Large intestine (tissue), 12 donors: Measurements from ENCODE around the gene TTC9B. TPM values are rescaled to one million over a fixed set of nuclear protein-coding genes. Genes with fewer than 3 reads are reported as not detected.

Experiments
- DNase-seq, 2 donors: peaks; one replicate each; pipeline versions ENCODE4 v3.0.0 to v3.0.0-alpha.2; 2013
- H3K27ac ChIP-seq: one replicate; pipeline ENCODE4 v1.5.1; 2013; ENCODE audit warnings: low read length
- H3K27me3 ChIP-seq: 2 replicates; pipeline ENCODE4 v1.6.1; 2013; ENCODE audit warnings: low read length; ENCODE audit not compliant: control insufficient read depth, insufficient read depth
- H3K36me3 ChIP-seq: 2 replicates; pipeline ENCODE4 v1.6.1; 2013; ENCODE audit warnings: low read length; ENCODE audit not compliant: control insufficient read depth, insufficient read depth
- H3K4me1 ChIP-seq: one replicate; pipeline ENCODE4 v1.6.1; 2013; ENCODE audit warnings: low read length; ENCODE audit not compliant: control insufficient read depth, insufficient read depth
- H3K4me3 ChIP-seq: one replicate; pipeline ENCODE4 v1.5.1; 2013; ENCODE audit warnings: low read length
- H3K9me3 ChIP-seq: one replicate; pipeline ENCODE4 v1.6.1; 2013; ENCODE audit warnings: mild to moderate bottlenecking, low read depth, low read length, moderate library complexity; ENCODE audit not compliant: control insufficient read depth
- WGBS: methylation state at CpG from one replicate; pipeline ENCODE4 v1.1.5; 2013; ENCODE audit warnings: low lambda C conversion rate; ENCODE audit not compliant: insufficient coverage; 5-methylcytosine and 5-hydroxymethylcytosine counted together
- long read RNA-seq, 11 donors: transcript quantifications; one replicate each; lab custom pipeline, GENCODE V29; 2026
- polyA plus RNA-seq: library from polyadenylated mRNA; unstranded; fragments of 120-200 nt; gene quantifications from one replicate; pipeline ENCODE4 v1.2.1, GENCODE V29; 2013

Gene TTC9B
- 3.1 TPM for polyA plus RNA-seq
- long read RNA-seq, donor 1, partial matches to known transcripts = 0 of 2 reads
- long read RNA-seq, donor 1, other reads (novel, unspliced or antisense) = 0 of 2 reads
- long read RNA-seq, donor 2, partial matches to known transcripts = 0 of 4 reads
- long read RNA-seq, donor 2, other reads (novel, unspliced or antisense) = 0 of 4 reads
- long read RNA-seq, donor 3, partial matches to known transcripts = 0 of 1 reads
- long read RNA-seq, donor 3, other reads (novel, unspliced or antisense) = 0 of 1 reads
- long read RNA-seq, donor 4 = 0 reads
- long read RNA-seq, donor 5, partial matches to known transcripts = 0 of 3 reads
- long read RNA-seq, donor 5, other reads (novel, unspliced or antisense) = 0 of 3 reads
- long read RNA-seq, donor 6, partial matches to known transcripts = 0 of 3 reads
- long read RNA-seq, donor 6, other reads (novel, unspliced or antisense) = 0 of 3 reads
- long read RNA-seq, donor 7, partial matches to known transcripts = 0 of 5 reads
- long read RNA-seq, donor 7, other reads (novel, unspliced or antisense) = 0 of 5 reads
- long read RNA-seq, donor 8, transcript TTC9B-201 (3 exons, 843 nt) = major isoform, 6 of 7 reads
- long read RNA-seq, donor 8, partial matches to known transcripts = 0 of 7 reads
- long read RNA-seq, donor 8, other reads (novel, unspliced or antisense) = 0 of 7 reads
- long read RNA-seq, donor 9, partial matches to known transcripts = 0 of 7 reads
- long read RNA-seq, donor 9, other reads (novel, unspliced or antisense) = 0 of 7 reads
- long read RNA-seq, donor 10, partial matches to known transcripts = 0 of 3 reads
- long read RNA-seq, donor 10, other reads (novel, unspliced or antisense) = 0 of 3 reads
- long read RNA-seq, donor 11, partial matches to known transcripts = 0 of 3 reads
- long read RNA-seq, donor 11, other reads (novel, unspliced or antisense) = 0 of 3 reads

DNA sequence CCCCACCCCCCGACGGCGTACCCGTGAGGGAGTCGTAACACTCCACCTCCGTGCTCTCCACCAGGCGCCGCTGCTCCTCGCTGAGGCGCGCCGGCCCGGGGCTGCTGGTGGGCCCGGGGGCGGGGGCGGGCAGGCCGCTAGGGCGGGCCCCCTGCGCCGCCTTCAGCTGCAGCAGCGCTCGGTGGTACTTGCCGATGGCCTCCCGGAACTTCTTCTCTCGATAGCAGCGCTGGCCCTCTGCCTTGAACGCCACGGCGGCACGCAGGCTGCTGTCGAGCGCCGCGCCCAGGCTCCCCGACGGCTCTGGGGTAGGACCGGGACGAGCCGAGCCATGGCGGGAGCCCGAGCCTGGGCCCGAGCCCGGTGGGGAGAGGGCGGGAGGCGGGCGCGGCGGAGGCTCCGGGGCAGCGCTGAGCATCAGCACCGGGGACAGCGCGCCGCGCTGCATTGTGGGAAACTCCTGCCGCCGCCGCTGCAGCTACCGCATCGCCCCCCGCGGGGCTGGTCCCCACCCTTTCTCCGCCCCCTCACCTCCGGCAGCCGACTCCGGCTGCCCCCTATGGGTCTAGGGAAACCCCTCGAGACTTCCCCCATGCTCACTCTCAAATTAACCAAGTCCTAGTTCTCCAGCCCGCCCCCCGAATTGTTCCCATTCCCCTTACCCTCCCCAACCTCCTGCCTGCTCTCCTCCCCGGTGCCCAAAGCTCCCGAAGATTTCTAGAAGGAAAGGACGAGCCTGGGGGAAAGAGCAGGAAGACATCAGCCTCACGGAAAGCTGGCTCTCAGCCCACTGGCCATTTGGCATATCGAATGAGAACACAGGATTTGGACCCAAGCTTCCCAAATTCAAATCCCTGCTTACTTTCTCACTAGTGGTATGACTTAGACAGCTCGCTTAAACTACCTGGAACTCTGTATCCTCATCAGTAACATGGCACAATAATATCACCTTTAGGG lies at the start of gene TTC9B:
TTC9B (minus strand) TSS at position 451 of the 957 bp plus-strand sequence; CDS start at position 448, 3 bp downstream.
- Histone ChIP-seq H3K4me1 (peaks cover 18% of the 10 kb centered on the region), H3K9me3 (peaks cover 13% of the 10 kb centered on the region), H3K4me3 (peak within 1 kb of the TSS; percentile 30), H3K27me3 (peaks cover 50% of the 10 kb centered on the region), H3K27ac (no peak within 1 kb of the TSS), H3K36me3 (no peaks in the 10 kb centered on the region)
- peak; percentile 27 to 28 for DNase-seq
- no CpG with 5 or more reads among the region's 75 CpGs for WGBS

DNA sequence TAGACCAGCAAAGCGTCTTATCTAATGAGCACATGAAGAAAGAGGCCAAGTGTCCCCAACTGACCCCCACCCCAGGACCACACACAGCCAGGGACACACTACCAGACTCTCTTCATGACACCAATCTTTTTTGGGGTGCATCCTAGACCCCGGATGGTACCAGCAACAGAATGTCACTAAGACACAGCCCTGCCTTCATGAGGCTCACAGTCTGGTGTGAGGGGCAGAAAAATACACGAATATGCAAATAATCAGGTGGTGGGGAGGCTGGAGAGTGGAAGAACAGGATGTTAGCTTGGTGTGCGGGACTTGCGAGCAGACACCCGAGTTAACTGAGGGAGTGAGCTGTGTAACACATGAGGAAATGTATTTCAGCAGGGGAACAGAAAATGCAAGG lies 49.4 kb upstream of the TTC9B start:
- Histone ChIP-seq H3K4me1 (no peaks in the 10 kb centered on the region), H3K9me3 (no peaks in the 10 kb centered on the region), H3K4me3 (no peak overlapping the region), H3K27me3 (no peaks in the 10 kb centered on the region), H3K36me3 (peaks cover 46% of the 10 kb centered on the region), H3K27ac (no peak overlapping the region)
- WGBS = no CpG with 5 or more reads among the region's 6 CpGs
- DNase-seq = no peak

DNA sequence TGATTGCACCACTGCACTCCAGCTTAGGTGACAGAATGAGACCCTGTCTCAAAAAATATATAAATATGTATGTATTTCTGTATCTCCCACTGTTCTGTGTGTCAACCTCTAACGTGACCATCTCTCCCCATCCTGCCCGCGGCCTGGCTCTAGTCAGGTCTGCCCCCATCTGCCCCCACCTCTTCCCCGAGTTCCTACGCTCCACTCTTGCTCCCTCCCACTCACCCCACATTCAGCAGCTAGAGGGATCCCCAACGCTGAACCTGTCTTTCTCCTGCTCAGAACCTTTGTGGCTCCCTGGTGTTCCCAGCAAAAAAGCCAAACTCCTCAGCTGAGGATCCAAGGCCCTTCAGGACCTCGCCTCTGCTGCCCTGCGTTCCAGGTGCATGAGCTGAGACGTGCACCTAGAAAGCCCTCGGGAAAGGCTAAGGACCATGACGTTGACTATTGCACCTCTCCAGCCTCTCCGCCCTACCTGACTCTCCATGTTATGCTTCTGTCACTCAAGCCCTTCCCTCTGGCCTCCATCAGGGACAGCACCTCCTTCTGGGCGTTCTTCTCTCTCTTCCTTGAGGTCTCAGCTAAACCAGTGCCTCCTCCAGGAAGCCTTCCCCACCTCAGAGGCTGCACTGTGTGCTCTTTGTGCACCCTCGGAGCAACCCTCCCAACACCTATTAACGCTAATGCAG lies 48.9 kb upstream of the TTC9B start:
- Histone ChIP-seq H3K9me3 (no peaks in the 10 kb centered on the region), H3K4me3 (no peak overlapping the region), H3K4me1 (no peaks in the 10 kb centered on the region), H3K27ac (no peak overlapping the region), H3K27me3 (no peaks in the 10 kb centered on the region), H3K36me3 (peaks cover 45% of the 10 kb centered on the region)
- DNase-seq = no peak
- no CpG with 5 or more reads among the region's 15 CpGs for WGBS

DNA sequence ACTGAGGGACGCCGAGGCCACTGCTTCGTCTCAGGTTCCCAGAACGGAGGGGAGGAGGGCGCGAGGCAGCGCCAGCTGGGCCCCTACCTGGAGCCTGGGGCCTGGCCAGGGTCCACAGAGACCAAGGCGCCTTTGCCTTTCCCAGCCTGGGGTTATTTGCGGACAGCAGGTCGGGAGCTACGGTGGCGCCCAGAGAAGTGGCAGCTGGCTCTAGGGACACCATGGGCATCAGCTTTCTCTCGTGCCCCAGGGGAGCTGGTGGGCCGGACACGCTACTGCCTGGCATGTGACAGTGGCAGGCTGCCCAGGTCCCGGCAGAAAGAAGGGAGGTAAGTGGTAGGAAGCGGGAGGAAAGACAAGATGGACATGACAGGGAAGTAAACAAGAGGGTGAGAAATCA lies 47.9 kb upstream of the TTC9B start:
- DNase-seq = no peak
- H3K36me3 ChIP-seq = peaks cover 44% of the 10 kb centered on the region
- H3K4me3 ChIP-seq = no peak overlapping the region
- no peaks in the 10 kb centered on the region for H3K4me1 ChIP-seq
- no peaks in the 10 kb centered on the region for H3K27me3 ChIP-seq
- no peaks in the 10 kb centered on the region for H3K9me3 ChIP-seq
- no CpG with 5 or more reads among the region's 17 CpGs for WGBS
- no peak overlapping the region for H3K27ac ChIP-seq

DNA sequence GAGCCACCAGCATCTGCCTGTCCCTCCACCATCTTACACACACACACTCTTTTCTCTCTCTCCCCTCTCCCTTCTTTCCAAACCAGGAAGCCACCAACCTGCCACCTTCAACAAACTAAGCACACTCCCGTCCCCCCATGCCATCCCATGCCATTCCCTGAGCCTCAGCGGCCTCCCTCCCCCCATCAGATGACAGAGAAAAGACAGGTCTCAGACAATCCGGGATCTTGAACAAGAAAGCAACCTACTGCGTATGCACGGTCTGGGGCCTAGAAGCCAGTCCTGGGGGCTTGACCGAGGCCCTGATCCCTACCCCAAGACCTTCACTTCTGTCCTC lies 47.5 kb upstream of the TTC9B start:
- H3K4me1 ChIP-seq = no peaks in the 10 kb centered on the region
- no peak for DNase-seq
- no CpG with 5 or more reads among the region's 6 CpGs for WGBS
- H3K4me3 ChIP-seq = no peak overlapping the region
- H3K27ac ChIP-seq = no peak overlapping the region
- no peaks in the 10 kb centered on the region for H3K9me3 ChIP-seq
- H3K27me3 ChIP-seq = no peaks in the 10 kb centered on the region
- H3K36me3 ChIP-seq = peaks cover 44% of the 10 kb centered on the region

DNA sequence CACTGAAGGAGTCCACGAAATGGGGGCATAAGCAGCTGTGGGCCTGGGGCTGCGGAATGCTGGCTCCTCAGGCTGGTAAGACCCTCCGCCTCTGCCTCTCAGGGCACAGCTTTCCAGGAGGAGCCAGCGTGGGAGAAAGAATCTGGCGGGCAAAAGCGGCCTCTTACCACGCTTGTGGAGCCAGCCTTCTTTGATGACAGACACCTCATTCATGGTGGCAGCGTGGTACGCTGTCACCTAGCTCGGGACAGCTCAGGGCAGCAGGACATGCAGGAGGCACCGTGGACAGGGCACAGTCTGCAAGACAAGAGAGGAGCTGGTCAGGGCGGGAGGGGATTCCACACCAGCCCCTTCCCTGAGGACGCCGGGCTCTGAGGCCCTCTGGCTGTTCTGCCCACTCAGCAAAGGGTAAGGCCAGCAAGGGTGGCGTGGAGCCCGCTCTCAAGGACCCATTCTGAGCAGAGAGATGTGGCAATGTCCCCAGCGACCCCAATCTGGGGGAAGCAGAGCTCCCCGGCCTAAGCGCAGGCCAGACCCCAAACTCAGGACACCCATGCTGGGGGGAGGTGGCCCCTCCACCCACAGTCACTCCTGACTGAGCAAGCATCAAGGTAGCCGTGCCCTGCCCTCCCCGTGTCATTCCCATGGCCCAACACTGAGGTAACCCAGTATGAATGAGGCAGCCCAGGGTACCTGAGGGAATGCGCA lies 47.0 kb upstream of the TTC9B start:
- H3K9me3 ChIP-seq = no peaks in the 10 kb centered on the region
- H3K4me1 ChIP-seq = no peaks in the 10 kb centered on the region
- H3K27ac ChIP-seq = no peak overlapping the region
- no CpG with 5 or more reads among the region's 22 CpGs for WGBS
- no peak overlapping the region for H3K4me3 ChIP-seq
- H3K36me3 ChIP-seq = peaks cover 40% of the 10 kb centered on the region
- DNase-seq = no peak
- no peaks in the 10 kb centered on the region for H3K27me3 ChIP-seq

DNA sequence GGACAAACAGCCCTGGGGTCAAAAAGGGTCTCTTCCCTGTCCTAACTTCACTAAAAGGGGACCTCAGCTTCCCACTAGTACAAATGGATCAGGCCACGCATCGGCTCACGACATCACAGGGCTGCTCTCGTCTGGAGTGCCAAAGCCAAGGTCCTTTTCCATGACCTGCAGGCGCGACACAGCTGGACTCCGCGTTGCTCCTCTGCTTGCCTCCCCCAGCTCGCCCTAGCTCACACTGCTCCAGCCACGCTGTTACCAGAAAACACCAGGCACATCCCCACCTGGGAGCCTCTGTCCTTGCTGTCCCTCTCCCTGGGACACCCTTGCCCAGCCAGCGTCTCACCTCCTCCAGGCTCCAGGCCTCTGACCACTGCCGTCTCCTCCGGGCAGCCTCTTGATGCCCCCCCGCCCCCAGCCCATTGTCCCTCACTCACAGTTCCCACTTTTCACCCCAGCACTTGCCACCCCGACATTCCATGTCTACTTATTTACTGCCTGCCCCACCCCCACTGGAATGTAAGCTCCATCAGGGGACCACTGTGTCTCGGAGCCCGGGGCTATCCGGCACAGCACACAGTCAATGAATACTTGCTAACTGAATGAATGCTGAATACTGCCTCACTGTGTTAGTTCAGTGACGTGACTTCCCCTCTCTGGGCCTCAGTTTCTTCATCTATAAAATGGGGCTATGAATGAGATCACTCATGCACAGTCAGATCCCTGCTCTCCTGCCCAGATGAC lies 46.3 kb upstream of the TTC9B start:
- H3K27me3 ChIP-seq = no peaks in the 10 kb centered on the region
- no peaks in the 10 kb centered on the region for H3K9me3 ChIP-seq
- peaks cover 40% of the 10 kb centered on the region for H3K36me3 ChIP-seq
- H3K27ac ChIP-seq = no peak overlapping the region
- DNase-seq = no peak
- no CpG with 5 or more reads among the region's 19 CpGs for WGBS
- H3K4me1 ChIP-seq = no peaks in the 10 kb centered on the region
- H3K4me3 ChIP-seq = no peak overlapping the region

DNA sequence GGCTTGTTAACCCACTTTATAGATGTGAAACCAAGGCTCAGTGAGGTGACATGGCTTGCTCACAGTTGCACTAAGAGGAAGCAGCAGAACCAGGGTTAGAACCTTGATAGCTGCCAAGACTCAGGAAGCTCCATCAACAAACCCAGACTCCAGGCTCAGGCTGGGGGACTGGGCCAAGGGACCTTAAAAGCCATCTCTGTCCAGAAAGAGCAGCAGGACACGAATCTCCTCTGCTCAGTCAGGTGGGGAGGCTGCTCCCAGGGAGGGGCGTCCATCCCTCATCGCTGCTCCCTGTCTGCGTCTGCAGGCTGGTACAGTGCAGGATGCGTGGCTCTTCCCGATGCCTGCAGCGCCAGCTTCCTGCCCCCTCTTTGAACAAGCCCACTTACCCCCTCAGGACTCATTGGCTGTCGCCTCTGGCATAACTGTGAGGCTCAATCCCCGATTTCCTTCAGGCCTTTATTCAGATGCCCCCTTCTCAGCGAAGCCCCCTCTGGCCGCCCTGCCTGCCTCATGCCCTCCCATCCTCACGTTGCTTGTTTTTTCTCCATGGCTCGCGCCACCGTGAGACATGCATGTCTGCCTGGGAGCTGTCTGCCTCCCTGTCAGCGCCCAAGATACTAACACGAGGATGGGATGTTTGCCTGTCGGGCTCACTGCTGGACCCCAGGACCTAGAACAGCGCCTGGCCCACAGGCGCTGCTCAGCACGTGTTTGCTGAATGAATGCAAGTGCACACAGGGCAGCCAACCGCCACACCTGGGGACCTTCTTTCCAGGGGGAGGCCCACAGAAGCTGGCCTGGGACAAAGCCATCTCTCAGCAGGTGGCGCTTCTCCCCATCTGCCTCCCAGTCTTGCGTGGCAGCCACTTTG lies 45.5 kb upstream of the TTC9B start:
- Histone ChIP-seq H3K27ac (no peak overlapping the region), H3K27me3 (no peaks in the 10 kb centered on the region), H3K4me1 (no peaks in the 10 kb centered on the region), H3K4me3 (no peak overlapping the region), H3K9me3 (no peaks in the 10 kb centered on the region), H3K36me3 (peaks cover 35% of the 10 kb centered on the region)
- no peak for DNase-seq
- 100% methylated on average over 1 of the region's 24 CpGs for WGBS
